ENCODE data around the gene KLF3. TPM values are rescaled to one million over a fixed set of nuclear protein-coding genes. Genes with fewer than 3 reads are reported as not detected.

The KLF3 gene
- total RNA-seq, 1 donor = 25.3 TPM

- Histone ChIP-seq H2AFZ (ENCODE audit: low read length) (no peak overlapping the region), H3K27ac (ENCODE audit: low read depth, low read length) (no peak overlapping the region), H3K79me2 (ENCODE audit: insufficient read depth, low read length) (no peaks in the 10 kb centered on the region), H3K4me2 (ENCODE audit: insufficient read depth, low read length) (no peak overlapping the region), H3K4me3 (ENCODE audit: insufficient read depth, low read length) (no peak overlapping the region), H3K36me3 (ENCODE audit: insufficient read depth, low read length) (no peaks in the 10 kb centered on the region), H3K4me1 (ENCODE audit: insufficient read depth, low read length) (no peaks in the 10 kb centered on the region), H3K27me3 (ENCODE audit: insufficient read depth, low read length) (peaks cover 9% of the 10 kb centered on the region), H3K9me3 (ENCODE audit: low read depth, low read length) (no peaks in the 10 kb centered on the region), H4K20me1 (ENCODE audit: insufficient read depth, low read length) (no peaks in the 10 kb centered on the region)
- no peak for DNase-seq (ENCODE audit: insufficient read length, low spot score, missing footprints)
- no peak for TF ChIP-seq CTCF (IDR thresholded peaks at IDR 0.05; ENCODE audit: extremely low read depth, low read depth, low read length)
Measured at GRCh38 chr4:38639242-38639641, 24.8 kb upstream of the KLF3 start.

GRCh38 chr4:38641811-38642210 is 22.2 kb upstream of the KLF3 start:
- Histone ChIP-seq H3K36me3 (ENCODE audit: insufficient read depth, low read length) (no peaks in the 10 kb centered on the region), H3K4me3 (ENCODE audit: insufficient read depth, low read length) (no peak overlapping the region), H3K27ac (ENCODE audit: low read depth, low read length) (no peak overlapping the region), H3K79me2 (ENCODE audit: insufficient read depth, low read length) (no peaks in the 10 kb centered on the region), H3K27me3 (ENCODE audit: insufficient read depth, low read length) (peaks cover 9% of the 10 kb centered on the region), H4K20me1 (ENCODE audit: insufficient read depth, low read length) (no peaks in the 10 kb centered on the region), H3K4me1 (ENCODE audit: insufficient read depth, low read length) (no peaks in the 10 kb centered on the region), H2AFZ (ENCODE audit: low read length) (no peak overlapping the region), H3K4me2 (ENCODE audit: insufficient read depth, low read length) (no peak overlapping the region), H3K9me3 (ENCODE audit: low read depth, low read length) (no peaks in the 10 kb centered on the region)
- DNase-seq (ENCODE audit: insufficient read length, low spot score, missing footprints) = no peak
- TF ChIP-seq CTCF (IDR thresholded peaks at IDR 0.05; ENCODE audit: extremely low read depth, low read depth, low read length) = no peak

- no peak for TF ChIP-seq CTCF (IDR thresholded peaks at IDR 0.05; ENCODE audit: extremely low read depth, low read depth, low read length)
- no peaks in the 10 kb centered on the region for H3K79me2 ChIP-seq (ENCODE audit: insufficient read depth, low read length)
- no peaks in the 10 kb centered on the region for H3K27me3 ChIP-seq (ENCODE audit: insufficient read depth, low read length)
- H3K4me3 ChIP-seq (ENCODE audit: insufficient read depth, low read length) = no peak overlapping the region
- DNase-seq (ENCODE audit: insufficient read length, low spot score, missing footprints) = no peak
- no peaks in the 10 kb centered on the region for H3K36me3 ChIP-seq (ENCODE audit: insufficient read depth, low read length)
- no peaks in the 10 kb centered on the region for H3K9me3 ChIP-seq (ENCODE audit: low read depth, low read length)
- H3K27ac ChIP-seq (ENCODE audit: low read depth, low read length) = no peak overlapping the region
- no peaks in the 10 kb centered on the region for H4K20me1 ChIP-seq (ENCODE audit: insufficient read depth, low read length)
- H3K4me1 ChIP-seq (ENCODE audit: insufficient read depth, low read length) = no peaks in the 10 kb centered on the region
- no peak overlapping the region for H2AFZ ChIP-seq (ENCODE audit: low read length)
- H3K4me2 ChIP-seq (ENCODE audit: insufficient read depth, low read length) = no peak overlapping the region
Measured at GRCh38 chr4:38644201-38644600, 19.8 kb upstream of the KLF3 start.

GRCh38 chr4:38647101-38647819 is 16.7 kb upstream of the KLF3 start:
- no peaks in the 10 kb centered on the region for H3K9me3 ChIP-seq (ENCODE audit: low read depth, low read length)
- no peaks in the 10 kb centered on the region for H3K36me3 ChIP-seq (ENCODE audit: insufficient read depth, low read length)
- H3K79me2 ChIP-seq (ENCODE audit: insufficient read depth, low read length) = no peaks in the 10 kb centered on the region
- H2AFZ ChIP-seq (ENCODE audit: low read length) = no peak overlapping the region
- H3K4me3 ChIP-seq (ENCODE audit: insufficient read depth, low read length) = no peak overlapping the region
- no peak for DNase-seq (ENCODE audit: insufficient read length, low spot score, missing footprints)
- H3K4me1 ChIP-seq (ENCODE audit: insufficient read depth, low read length) = no peaks in the 10 kb centered on the region
- no peaks in the 10 kb centered on the region for H4K20me1 ChIP-seq (ENCODE audit: insufficient read depth, low read length)
- no peak overlapping the region for H3K27ac ChIP-seq (ENCODE audit: low read depth, low read length)
- no peak overlapping the region for H3K4me2 ChIP-seq (ENCODE audit: insufficient read depth, low read length)
- no peaks in the 10 kb centered on the region for H3K27me3 ChIP-seq (ENCODE audit: insufficient read depth, low read length)
- no peak for TF ChIP-seq CTCF (IDR thresholded peaks at IDR 0.05; ENCODE audit: extremely low read depth, low read depth, low read length)

Data from osteoblast (primary cell).